GM10248 (cell line): ENCODE data around the gene MAP2K6.

Source experiments
- CTCF ChIA-PET: fragments of 300-600 bp; sonication (Branson Sonifier 250); formaldehyde crosslinking; extraction: SDS; loops from one replicate; lab custom pipeline; 2021; ENCODE audit warnings: antibody characterized with exemption; lab: Yijun Ruan, JAX
- POLR2A ChIA-PET: fragments of 350-650 bp; sonication (Branson Sonifier 250); formaldehyde crosslinking; extraction: SDS; loops from one replicate; lab custom pipeline; 2020; ENCODE audit warnings: antibody characterized with exemption; lab: Yijun Ruan, JAX
- DNase-seq: peaks from one replicate; pipeline ENCODE4 v3.0.0; 2012; ENCODE audit errors: extremely low spot score
- TF ChIP-seq, protein P1 (sequence below): IDR thresholded peaks from 2 replicates; pipeline ENCODE4 v1.5.1; 2012; ENCODE audit warnings: mild to moderate bottlenecking, low read depth; ENCODE audit errors: extremely low read depth, missing control alignments, control extremely low read depth

MAP2K6 gene

GRCh38 chr17:69575346-69575761, 160.9 kb downstream of the MAP2K6 start:
- TF ChIP-seq, protein P1, sequence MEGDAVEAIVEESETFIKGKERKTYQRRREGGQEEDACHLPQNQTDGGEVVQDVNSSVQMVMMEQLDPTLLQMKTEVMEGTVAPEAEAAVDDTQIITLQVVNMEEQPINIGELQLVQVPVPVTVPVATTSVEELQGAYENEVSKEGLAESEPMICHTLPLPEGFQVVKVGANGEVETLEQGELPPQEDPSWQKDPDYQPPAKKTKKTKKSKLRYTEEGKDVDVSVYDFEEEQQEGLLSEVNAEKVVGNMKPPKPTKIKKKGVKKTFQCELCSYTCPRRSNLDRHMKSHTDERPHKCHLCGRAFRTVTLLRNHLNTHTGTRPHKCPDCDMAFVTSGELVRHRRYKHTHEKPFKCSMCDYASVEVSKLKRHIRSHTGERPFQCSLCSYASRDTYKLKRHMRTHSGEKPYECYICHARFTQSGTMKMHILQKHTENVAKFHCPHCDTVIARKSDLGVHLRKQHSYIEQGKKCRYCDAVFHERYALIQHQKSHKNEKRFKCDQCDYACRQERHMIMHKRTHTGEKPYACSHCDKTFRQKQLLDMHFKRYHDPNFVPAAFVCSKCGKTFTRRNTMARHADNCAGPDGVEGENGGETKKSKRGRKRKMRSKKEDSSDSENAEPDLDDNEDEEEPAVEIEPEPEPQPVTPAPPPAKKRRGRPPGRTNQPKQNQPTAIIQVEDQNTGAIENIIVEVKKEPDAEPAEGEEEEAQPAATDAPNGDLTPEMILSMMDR = no peak
- DNase-seq = no peak
- ChIA-PET CTCF (interaction anchor here (1.0 to 2.0 kb wide), 3 partner anchors 11 to 34 kb away, joined by 3 to 4 read pairs (median 4); no protein-coding TSS in a partner anchor), POLR2A (interaction anchor here (0.5 kb wide), 1 partner anchor 8 kb away, joined by 5 read pairs; no protein-coding TSS in a partner anchor)

DNA sequence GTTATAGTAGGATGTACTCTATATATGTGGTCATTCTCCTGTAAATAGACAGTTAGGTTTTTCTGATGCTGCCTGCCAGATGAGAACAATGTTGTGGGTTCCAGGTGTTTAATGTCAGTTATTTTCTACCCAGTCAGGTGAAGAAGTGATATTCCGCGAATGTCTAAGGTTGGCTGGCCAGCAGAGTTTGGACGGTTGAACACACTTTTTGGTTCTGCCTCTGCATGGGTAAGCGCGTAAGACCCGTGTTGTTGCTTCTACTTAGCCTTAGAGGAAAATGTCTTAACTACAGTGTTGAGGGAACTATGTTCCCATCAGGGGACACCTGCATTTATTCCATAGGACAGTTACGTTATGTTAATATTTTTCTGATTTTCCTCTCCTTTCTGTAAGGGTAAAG, 162.6 kb downstream of the MAP2K6 start:
- ChIA-PET CTCF (interaction anchor here (0.7 to 3.1 kb wide), 6 partner anchors 8 to 977 kb away, joined by 3 to 17 read pairs (median 3); no protein-coding TSS in a partner anchor), POLR2A (no interaction called here)
- TF ChIP-seq, protein P1 = no peak
- DNase-seq = no peak

DNA sequence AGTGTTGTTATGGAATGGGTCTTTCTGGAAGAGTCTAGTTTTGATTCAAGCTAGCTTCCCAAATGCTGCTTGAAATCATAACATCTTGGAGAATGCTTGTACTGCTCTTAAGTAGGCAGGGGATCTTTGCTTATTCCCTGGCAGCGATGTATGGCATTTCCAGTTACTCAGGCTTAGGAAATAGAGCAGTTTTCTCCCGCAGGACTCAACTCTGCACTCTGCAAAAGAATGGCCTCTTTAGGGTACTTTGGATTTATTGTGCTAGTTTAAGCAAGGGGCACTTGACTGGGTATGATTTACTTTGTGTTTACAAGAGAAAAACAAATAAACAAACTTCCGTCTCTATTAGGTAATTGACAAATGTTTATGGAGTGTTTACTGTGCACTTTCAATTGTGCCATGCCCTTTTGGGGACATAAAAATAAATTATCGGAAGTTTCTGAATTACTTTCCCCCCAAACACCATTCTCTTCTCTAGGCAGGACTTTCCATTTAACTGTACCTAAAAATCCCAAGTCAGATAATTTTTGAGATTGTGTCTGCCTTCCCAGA, 164.0 kb downstream of the MAP2K6 start:
- CTCF ChIA-PET = interaction anchor here (1.0 to 3.1 kb wide), 6 partner anchors 10 to 975 kb away, joined by 3 to 17 read pairs (median 5); no protein-coding TSS in a partner anchor
- POLR2A ChIA-PET = no interaction called here
- TF ChIP-seq, protein P1 = no peak
- DNase-seq = no peak

GRCh38 chr17:69579961-69580677, 165.6 kb downstream of the MAP2K6 start:
- no peak for DNase-seq
- ChIA-PET CTCF (interaction anchor here (1.0 to 3.1 kb wide), 5 partner anchors 9 to 973 kb away, joined by 3 to 17 read pairs (median 6); no protein-coding TSS in a partner anchor), POLR2A (no interaction called here)
- TF ChIP-seq, protein P1 = no peak

- POLR2A ChIA-PET = no interaction called here
- TF ChIP-seq, protein P1 = no peak
- CTCF ChIA-PET = interaction anchor here (0.9 to 1.4 kb wide), 3 partner anchors 26 to 970 kb away, joined by 3 to 6 read pairs (median 3); no protein-coding TSS in a partner anchor
- peak; percentile 26 for DNase-seq
These were observed 166.8 kb downstream of the MAP2K6 start for GRCh38 chr17:69581061-69581961.

GRCh38 chr17:69588316-69588715, 173.8 kb downstream of the MAP2K6 start:
- POLR2A ChIA-PET = no interaction called here
- TF ChIP-seq, protein P1 = no peak
- DNase-seq = no peak
- CTCF ChIA-PET = interaction anchor here (1.3 kb wide), 1 partner anchor 19 kb away, joined by 6 read pairs; no protein-coding TSS in a partner anchor
